ENCODE results near the gene LYPD8. TPM values are rescaled to one million over a fixed set of nuclear protein-coding genes. Genes with fewer than 3 reads are reported as not detected.

Gene LYPD8
- total and polyA plus RNA-seq, 2 of the 8 experiments (the other 6 are each of a cell fraction or from before 2014, with no cell fraction given), result not detected

GRCh38 chr1:248782416-248783141 lies 27.0 kb upstream of the LYPD8 start (continued):
- TF ChIP-seq CBX8 (IDR thresholded peaks at IDR 0.05; ENCODE audit: borderline replicate concordance, low read depth, low read length) (no peak), POLR2A (IDR thresholded peaks at IDR 0.05; ENCODE audit: control extremely low read depth in 1 of 2, low read depth in 2 of 2, low read length in 2 of 2) (no peak)

All from H1 (cell line).